Neural crest cell (in vitro differentiated cells): ENCODE data around the gene MTUS2. TPM values are rescaled to one million over a fixed set of nuclear protein-coding genes. Genes with fewer than 3 reads are reported as not detected.
A peak's percentile ranks its signal among the peaks of the same experiment; 100 is the strongest.

ENCODE experiments used
- DNase-seq: peaks from one replicate; pipeline ENCODE4 v3.0.0; 2021; ENCODE audit warnings: low read depth, mixed read lengths, low spot score
- H3K27ac Mint-ChIP-seq: one replicate; pipeline ENCODE4 v1.8.0; 2021; ENCODE audit warnings: mild to moderate bottlenecking, mixed read lengths; ENCODE audit not compliant: unreplicated experiment
- H3K27me3 Mint-ChIP-seq: 2 replicates; pipeline ENCODE4 v1.8.0; 2021; ENCODE audit warnings: low read depth, mild to moderate bottlenecking, mixed read lengths
- H3K36me3 Mint-ChIP-seq: 2 replicates; pipeline ENCODE4 v1.8.0; 2021; ENCODE audit warnings: low read depth, mild to moderate bottlenecking, mixed read lengths
- H3K4me1 Mint-ChIP-seq: 2 replicates; pipeline ENCODE4 v1.8.0; 2021; ENCODE audit warnings: mixed read lengths
- H3K4me3 Mint-ChIP-seq: one replicate; pipeline ENCODE4 v1.8.0; 2021; ENCODE audit warnings: mild to moderate bottlenecking, mixed read lengths
- H3K9me3 Mint-ChIP-seq: 2 replicates; pipeline ENCODE4 v1.8.0; 2021; ENCODE audit warnings: mixed read lengths
- total RNA-seq: library from RNA; stranded (reverse); gene quantifications from 2 replicates; pipeline ENCODE4 v1.2.1, GENCODE V29; 2021
- TF ChIP-seq, protein P1 (sequence below): fragments of 200-600 bp; sonication (generic); conservative IDR thresholded peaks from 2 replicates; pipeline ENCODE4 v1.5.0; 2021; ENCODE audit warnings: antibody characterized with exemption, mild to moderate bottlenecking

Gene MTUS2
- total RNA-seq, 1 donor from 2014 or later = 0.91 TPM

DNA sequence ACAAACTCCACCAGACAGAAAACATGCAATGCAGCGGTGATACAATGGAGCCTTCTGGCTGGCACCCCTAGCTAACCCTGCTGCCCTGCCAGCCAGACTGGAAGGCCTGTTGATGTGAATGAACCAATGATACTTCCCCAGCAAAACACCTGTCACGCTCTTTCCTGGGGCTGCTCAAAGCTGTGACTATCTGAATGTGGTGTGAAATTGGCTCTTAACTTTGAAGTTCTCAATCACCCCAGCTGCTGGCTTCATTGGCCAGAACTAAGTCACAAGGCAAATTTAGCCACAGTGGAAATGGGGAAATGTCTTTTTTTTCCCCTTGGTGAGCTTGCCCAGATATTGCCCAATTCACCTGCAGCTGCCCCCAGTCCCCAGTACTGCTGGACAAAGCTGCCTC lies 628.0 kb downstream of the MTUS2 start:
- no peak for DNase-seq
- Mint-ChIP-seq H3K9me3 (no peaks in the 10 kb centered on the region), H3K4me3 (no peak overlapping the region), H3K4me1 (no peaks in the 10 kb centered on the region), H3K27ac (no peak overlapping the region), H3K27me3 (peaks cover 9% of the 10 kb centered on the region), H3K36me3 (no peaks in the 10 kb centered on the region)
- TF ChIP-seq, protein P1, sequence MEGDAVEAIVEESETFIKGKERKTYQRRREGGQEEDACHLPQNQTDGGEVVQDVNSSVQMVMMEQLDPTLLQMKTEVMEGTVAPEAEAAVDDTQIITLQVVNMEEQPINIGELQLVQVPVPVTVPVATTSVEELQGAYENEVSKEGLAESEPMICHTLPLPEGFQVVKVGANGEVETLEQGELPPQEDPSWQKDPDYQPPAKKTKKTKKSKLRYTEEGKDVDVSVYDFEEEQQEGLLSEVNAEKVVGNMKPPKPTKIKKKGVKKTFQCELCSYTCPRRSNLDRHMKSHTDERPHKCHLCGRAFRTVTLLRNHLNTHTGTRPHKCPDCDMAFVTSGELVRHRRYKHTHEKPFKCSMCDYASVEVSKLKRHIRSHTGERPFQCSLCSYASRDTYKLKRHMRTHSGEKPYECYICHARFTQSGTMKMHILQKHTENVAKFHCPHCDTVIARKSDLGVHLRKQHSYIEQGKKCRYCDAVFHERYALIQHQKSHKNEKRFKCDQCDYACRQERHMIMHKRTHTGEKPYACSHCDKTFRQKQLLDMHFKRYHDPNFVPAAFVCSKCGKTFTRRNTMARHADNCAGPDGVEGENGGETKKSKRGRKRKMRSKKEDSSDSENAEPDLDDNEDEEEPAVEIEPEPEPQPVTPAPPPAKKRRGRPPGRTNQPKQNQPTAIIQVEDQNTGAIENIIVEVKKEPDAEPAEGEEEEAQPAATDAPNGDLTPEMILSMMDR = no peak

DNA sequence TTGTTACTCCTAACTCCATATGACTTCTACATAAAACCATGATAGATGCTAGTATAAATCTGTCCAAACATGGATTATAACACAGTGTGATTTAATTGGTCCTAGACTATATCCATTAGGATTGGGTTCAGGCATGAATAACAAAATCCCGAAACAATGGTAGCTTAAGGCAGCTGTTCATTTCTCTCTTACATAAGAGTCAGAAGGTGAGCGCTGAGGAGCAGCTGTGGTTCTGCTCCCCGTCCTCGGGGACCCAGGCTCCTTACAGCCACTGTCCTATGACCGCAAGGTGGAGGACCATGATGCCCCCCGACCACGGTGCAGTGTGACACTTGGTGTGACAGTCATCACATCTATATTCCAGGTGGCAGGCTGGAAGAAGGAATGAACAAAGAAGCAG lies 629.6 kb downstream of the MTUS2 start:
- no peak for DNase-seq
- TF ChIP-seq, protein P1 = no peak
- no peaks in the 10 kb centered on the region for H3K9me3 Mint-ChIP-seq
- no peaks in the 10 kb centered on the region for H3K36me3 Mint-ChIP-seq
- H3K27me3 Mint-ChIP-seq = peaks cover 11% of the 10 kb centered on the region
- H3K27ac Mint-ChIP-seq = no peak overlapping the region
- H3K4me3 Mint-ChIP-seq = no peak overlapping the region
- H3K4me1 Mint-ChIP-seq = no peaks in the 10 kb centered on the region

DNA sequence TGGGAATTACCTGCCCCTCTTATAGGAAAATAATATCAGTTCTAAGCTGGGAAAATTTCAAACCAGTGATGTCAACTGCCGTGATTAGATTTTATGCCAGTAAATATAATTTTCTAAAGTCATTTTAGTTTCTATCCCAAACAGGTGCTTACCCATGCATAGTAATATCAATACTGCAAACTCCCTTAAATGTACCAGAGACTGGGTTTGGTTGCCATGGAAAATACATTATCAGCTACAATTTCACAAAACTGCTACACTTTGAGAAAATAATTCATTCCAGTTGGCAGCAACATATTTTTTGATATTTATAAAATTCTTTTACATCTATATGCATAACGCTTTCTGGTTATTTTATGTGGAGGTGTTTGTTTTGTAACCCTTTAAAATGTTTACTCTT lies 631.8 kb downstream of the MTUS2 start:
- H3K27ac Mint-ChIP-seq = no peak overlapping the region
- TF ChIP-seq, protein P1 = no peak
- H3K9me3 Mint-ChIP-seq = no peaks in the 10 kb centered on the region
- H3K36me3 Mint-ChIP-seq = no peaks in the 10 kb centered on the region
- H3K27me3 Mint-ChIP-seq = peaks cover 8% of the 10 kb centered on the region
- no peaks in the 10 kb centered on the region for H3K4me1 Mint-ChIP-seq
- no peak overlapping the region for H3K4me3 Mint-ChIP-seq
- no peak for DNase-seq

DNA sequence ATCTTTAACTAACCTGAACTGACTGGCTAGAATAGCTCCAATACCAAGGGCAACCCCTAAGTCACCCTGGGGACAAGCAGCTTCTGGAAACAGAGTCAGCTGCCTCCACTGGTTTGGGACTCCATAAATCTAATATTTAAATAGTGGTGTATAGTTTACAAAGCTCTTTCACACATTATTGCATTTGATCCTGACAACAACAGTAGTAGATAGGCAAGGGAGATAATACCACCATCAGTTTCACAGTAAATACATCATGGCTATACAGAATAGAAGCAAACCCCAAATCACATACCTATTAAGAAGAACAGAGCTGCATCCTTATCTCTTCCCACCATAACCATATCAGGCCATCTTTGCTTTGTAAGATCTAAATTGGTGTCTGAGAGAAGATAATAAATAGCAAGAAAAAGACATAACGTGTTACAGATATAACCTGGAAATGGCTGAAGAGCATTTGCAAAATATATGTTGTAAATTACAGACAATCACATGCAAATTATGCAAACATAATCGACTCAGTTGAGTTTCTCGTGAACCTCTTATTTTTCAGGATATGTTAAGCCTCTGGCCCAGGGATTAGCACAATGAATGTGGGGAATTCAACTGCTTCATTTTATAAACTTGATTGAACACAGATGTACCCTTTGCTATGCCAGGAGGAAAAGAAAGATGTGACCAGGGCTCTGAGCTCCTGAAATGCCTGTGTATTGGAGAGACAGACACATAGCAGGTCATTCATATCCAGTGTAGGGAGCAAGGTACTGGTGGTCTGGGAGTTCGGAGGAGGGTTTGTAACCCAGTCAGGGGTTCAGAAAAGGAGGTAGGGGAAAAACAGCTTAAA lies 632.9 kb downstream of the MTUS2 start:
- H3K36me3 Mint-ChIP-seq = no peaks in the 10 kb centered on the region
- no peaks in the 10 kb centered on the region for H3K9me3 Mint-ChIP-seq
- TF ChIP-seq, protein P1 = no peak
- no peak overlapping the region for H3K4me3 Mint-ChIP-seq
- no peaks in the 10 kb centered on the region for H3K4me1 Mint-ChIP-seq
- no peak for DNase-seq
- H3K27ac Mint-ChIP-seq = peak overlapping the region; percentile 15
- H3K27me3 Mint-ChIP-seq = peaks cover 8% of the 10 kb centered on the region

DNA sequence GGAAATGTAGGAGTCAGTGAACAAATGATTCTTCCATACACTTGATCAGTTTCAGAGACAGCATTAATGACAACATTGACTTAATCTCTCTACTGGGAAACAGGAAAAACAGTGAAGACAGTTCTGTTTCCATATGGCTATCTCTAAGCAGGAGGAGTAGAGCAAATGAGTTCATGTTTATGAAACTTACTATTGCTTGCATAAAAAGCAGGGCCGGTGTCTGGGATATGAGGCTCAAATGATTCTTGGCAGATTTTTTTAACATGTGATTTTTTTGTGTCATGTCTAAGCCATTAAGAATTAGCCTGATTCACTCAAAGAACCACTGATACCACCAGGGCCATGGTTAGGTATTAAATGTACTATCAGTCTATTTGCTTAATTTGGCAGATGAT lies 633.5 kb downstream of the MTUS2 start:
- H3K4me3 Mint-ChIP-seq = no peak overlapping the region
- H3K27me3 Mint-ChIP-seq = peaks cover 8% of the 10 kb centered on the region
- no peaks in the 10 kb centered on the region for H3K4me1 Mint-ChIP-seq
- TF ChIP-seq, protein P1 = no peak
- DNase-seq = no peak
- peaks cover 3% of the 10 kb centered on the region for H3K9me3 Mint-ChIP-seq
- no peaks in the 10 kb centered on the region for H3K36me3 Mint-ChIP-seq
- peak overlapping the region; percentile 15 for H3K27ac Mint-ChIP-seq
